ENCODE measurements around the gene AKAP12.
"Not testable (repeated sequence)": the region's sequence is repeated elsewhere in the genome, so short reads cannot be mapped to it uniquely, and the experiment has no call there.

AKAP12 gene

GRCh38 chr6:151352410-151353396 lies 112.9 kb downstream of the AKAP12 start:
- Histone ChIP-seq H3K4me1 (ENCODE audit: low read depth, poor library complexity, severe bottlenecking) (no peaks in the 10 kb centered on the region), H3K36me3 (ENCODE audit: insufficient read depth) (no peaks in the 10 kb centered on the region), H3K4me2 (no peak overlapping the region), H4K20me1 (ENCODE audit: insufficient read depth) (no peaks in the 10 kb centered on the region), H2AFZ (ENCODE audit: low read depth) (no peak overlapping the region), H3K27ac (no peak overlapping the region), H3K9ac (no peak overlapping the region), H3K4me3 (IDR thresholded peaks at IDR 0.05; ENCODE audit: insufficient read depth, low read depth, low read length) (no peak overlapping the region), H3K79me2 (ENCODE audit: insufficient read depth, low read depth) (no peaks in the 10 kb centered on the region), H3K27me3 (ENCODE audit: insufficient read depth, low read depth) (no peaks in the 10 kb centered on the region)
- TF ChIP-seq CTCF (conservative IDR thresholded peaks at IDR 0.05; ENCODE audit: low read depth, low read length) = no peak

GRCh38 chr6:151353795-151354194 lies 114.0 kb downstream of the AKAP12 start:
- Histone ChIP-seq H3K27ac (no peak overlapping the region), H3K4me1 (ENCODE audit: low read depth, poor library complexity, severe bottlenecking) (no peaks in the 10 kb centered on the region), H3K9ac (no peak overlapping the region), H3K4me3 (IDR thresholded peaks at IDR 0.05; ENCODE audit: insufficient read depth, low read depth, low read length) (no peak overlapping the region), H2AFZ (ENCODE audit: low read depth) (no peak overlapping the region), H4K20me1 (ENCODE audit: insufficient read depth) (no peaks in the 10 kb centered on the region), H3K4me2 (no peak overlapping the region), H3K79me2 (ENCODE audit: insufficient read depth, low read depth) (no peaks in the 10 kb centered on the region), H3K36me3 (ENCODE audit: insufficient read depth) (no peaks in the 10 kb centered on the region), H3K27me3 (ENCODE audit: insufficient read depth, low read depth) (no peaks in the 10 kb centered on the region)
- TF ChIP-seq CTCF (conservative IDR thresholded peaks at IDR 0.05; ENCODE audit: low read depth, low read length) = no peak

GRCh38 chr6:151356983-151357382 lies 117.2 kb downstream of the AKAP12 start:
- not testable (repeated sequence) for H3K4me3 ChIP-seq (IDR thresholded peaks at IDR 0.05; ENCODE audit: insufficient read depth, low read depth, low read length); H3K36me3 ChIP-seq (ENCODE audit: insufficient read depth); H3K4me1 ChIP-seq (ENCODE audit: low read depth, poor library complexity, severe bottlenecking); H3K9ac ChIP-seq; H3K27ac ChIP-seq; H3K79me2 ChIP-seq (ENCODE audit: insufficient read depth, low read depth); H2AFZ ChIP-seq (ENCODE audit: low read depth); H4K20me1 ChIP-seq (ENCODE audit: insufficient read depth); H3K4me2 ChIP-seq; H3K27me3 ChIP-seq (ENCODE audit: insufficient read depth, low read depth)

GRCh38 chr6:151357758-151358436 lies 118.1 kb downstream of the AKAP12 start:
- Histone ChIP-seq H3K27me3 (ENCODE audit: insufficient read depth, low read depth) (no peaks in the 10 kb centered on the region), H3K4me3 (IDR thresholded peaks at IDR 0.05; ENCODE audit: insufficient read depth, low read depth, low read length) (no peak overlapping the region), H3K4me2 (no peak overlapping the region), H2AFZ (ENCODE audit: low read depth) (no peak overlapping the region), H3K9ac (no peak overlapping the region), H4K20me1 (ENCODE audit: insufficient read depth) (no peaks in the 10 kb centered on the region), H3K27ac (no peak overlapping the region), H3K4me1 (ENCODE audit: low read depth, poor library complexity, severe bottlenecking) (no peaks in the 10 kb centered on the region), H3K36me3 (ENCODE audit: insufficient read depth) (no peaks in the 10 kb centered on the region), H3K79me2 (ENCODE audit: insufficient read depth, low read depth) (no peaks in the 10 kb centered on the region)
- no peak for TF ChIP-seq CTCF (conservative IDR thresholded peaks at IDR 0.05; ENCODE audit: low read depth, low read length)
